GM18519 (cell line): ENCODE measurements around the gene ACADM.
"Not testable (repeated sequence)": the region's sequence is repeated elsewhere in the genome, so short reads cannot be mapped to it uniquely, and the experiment has no call there.

Experiments
- ATAC-seq: cut with Tn5 transposase; IDR thresholded peaks from one replicate; pipeline ENCODE4 v1.9.1; 2021; ENCODE audit warnings: mild to moderate bottlenecking, moderate library complexity; ENCODE audit not compliant: unreplicated experiment, low FRiP score

Gene ACADM

GRCh38 chr1:75724472-75725022 lies at the start of gene ACADM:
Gene ACADM, plus strand, starts transcription at chr1:75724709. Its CDS starts 79 bp downstream, at chr1:75724788.
- ATAC-seq: peak; percentile 83

- ATAC-seq: no peak
Measured at GRCh38 chr1:75677443-75677842, 47.1 kb upstream of the ACADM start.

GRCh38 chr1:75677964-75678363 lies 46.5 kb upstream of the ACADM start:
- not testable (repeated sequence) for ATAC-seq

- no peak for ATAC-seq
Measured at GRCh38 chr1:75690547-75690946, 34.0 kb upstream of the ACADM start.

- ATAC-seq: no peak
Measured at GRCh38 chr1:75693551-75693950, 31.0 kb upstream of the ACADM start.

- no peak for ATAC-seq
Measured at GRCh38 chr1:75696000-75696399, 28.5 kb upstream of the ACADM start.

GRCh38 chr1:75707191-75707590 lies 17.3 kb upstream of the ACADM start:
- ATAC-seq: no peak

- no peak for ATAC-seq
Measured at GRCh38 chr1:75708910-75709309, 15.6 kb upstream of the ACADM start.

GRCh38 chr1:75710832-75711231 lies 13.7 kb upstream of the ACADM start:
- peak; percentile 58 for ATAC-seq

GRCh38 chr1:75711846-75712245 lies 12.7 kb upstream of the ACADM start:
- no peak for ATAC-seq

GRCh38 chr1:75712306-75712705 lies 12.2 kb upstream of the ACADM start:
- ATAC-seq: no peak

GRCh38 chr1:75719810-75720209 lies 4.7 kb upstream of the ACADM start:
- ATAC-seq: no peak

GRCh38 chr1:75720325-75720724 lies 4.2 kb upstream of the ACADM start:
- no peak for ATAC-seq

- ATAC-seq: no peak
Measured at GRCh38 chr1:75720820-75721219, 3.7 kb upstream of the ACADM start.

GRCh38 chr1:75722246-75722645 lies 2.3 kb upstream of the ACADM start:
- not testable (repeated sequence) for ATAC-seq

GRCh38 chr1:75722966-75723365 lies 1.5 kb upstream of the ACADM start:
- no peak for ATAC-seq

GRCh38 chr1:75723989-75724471 lies 479 bp upstream of the ACADM start:
- ATAC-seq: peak; percentile 41

- ATAC-seq: no peak
Measured at GRCh38 chr1:75725266-75725665, 757 bp downstream of the ACADM start.

- ATAC-seq: no peak
Measured at GRCh38 chr1:75725861-75726361, 1.4 kb downstream of the ACADM start.

- ATAC-seq: no peak
Measured at GRCh38 chr1:75727571-75727970, 3.1 kb downstream of the ACADM start.

- no peak for ATAC-seq
Measured at GRCh38 chr1:75730432-75730831, 5.9 kb downstream of the ACADM start.

GRCh38 chr1:75731881-75732280 lies 7.4 kb downstream of the ACADM start:
- no peak for ATAC-seq

GRCh38 chr1:75732703-75733102 lies 8.2 kb downstream of the ACADM start:
- ATAC-seq: no peak
